Right kidney (tissue), 1 donor: ENCODE results near the gene VAV1.
"Not testable (repeated sequence)": the region's sequence is repeated elsewhere in the genome, so short reads cannot be mapped to it uniquely, and the experiment has no call there.

Experiments used
- DNase-seq: peaks from one replicate; pipeline ENCODE4 v3.0.0-alpha.2; 2016

VAV1 gene

GRCh38 chr19:6819323-6819722 is 46.8 kb downstream of the VAV1 start:
- no peak for DNase-seq

GRCh38 chr19:6820237-6820636 is 47.7 kb downstream of the VAV1 start:
- no peak for DNase-seq

- no peak for DNase-seq
Observed at GRCh38 chr19:6821639-6822310, 49.3 kb downstream of the VAV1 start.

- no peak for DNase-seq
Observed at GRCh38 chr19:6822311-6822670, 49.8 kb downstream of the VAV1 start.

GRCh38 chr19:6825076-6825774 is 52.7 kb downstream of the VAV1 start:
- DNase-seq: no peak

- no peak for DNase-seq
Observed at GRCh38 chr19:6826281-6826920, 53.9 kb downstream of the VAV1 start.

GRCh38 chr19:6828306-6828697 is 55.8 kb downstream of the VAV1 start:
- no peak for DNase-seq

- DNase-seq: no peak
Observed at GRCh38 chr19:6828698-6829633, 56.5 kb downstream of the VAV1 start.

- not testable (repeated sequence) for DNase-seq
Observed at GRCh38 chr19:6829829-6830228, 57.3 kb downstream of the VAV1 start.

GRCh38 chr19:6831084-6831483 is 58.6 kb downstream of the VAV1 start:
- DNase-seq: not testable (repeated sequence)

GRCh38 chr19:6832412-6832811 is 59.9 kb downstream of the VAV1 start:
- DNase-seq: no peak

GRCh38 chr19:6833166-6833790 is 60.8 kb downstream of the VAV1 start:
- no peak for DNase-seq

GRCh38 chr19:6834433-6834832 is 61.9 kb downstream of the VAV1 start:
- no peak for DNase-seq

- no peak for DNase-seq
Observed at GRCh38 chr19:6835501-6835900, 63.0 kb downstream of the VAV1 start.

GRCh38 chr19:6837525-6837924 is 65.0 kb downstream of the VAV1 start:
- DNase-seq: no peak

GRCh38 chr19:6838062-6838655 is 65.7 kb downstream of the VAV1 start:
- no peak for DNase-seq

- no peak for DNase-seq
Observed at GRCh38 chr19:6842871-6843607, 70.5 kb downstream of the VAV1 start.

GRCh38 chr19:6847828-6848200 is 75.3 kb downstream of the VAV1 start:
- DNase-seq: no peak

GRCh38 chr19:6848986-6849385 is 76.5 kb downstream of the VAV1 start:
- no peak for DNase-seq

GRCh38 chr19:6849876-6850275 is 77.4 kb downstream of the VAV1 start:
- no peak for DNase-seq

- no peak for DNase-seq
Observed at GRCh38 chr19:6851359-6851758, 78.9 kb downstream of the VAV1 start.
